EH (cell line): ENCODE measurements around the gene RARS1.

Source experiments
- DNase-seq: peaks from one replicate; pipeline ENCODE4 v3.0.0-alpha.2; 2015; ENCODE audit warnings: low read depth

Gene RARS1

GRCh38 chr5:168486136-168486879 is at the start of gene RARS1:
Gene RARS1, plus strand, starts transcription at chr5:168486471. Its CDS starts 28 bp downstream, at chr5:168486499.
- peak; percentile 94 for DNase-seq

- peak; percentile 15 for DNase-seq
Measured at GRCh38 chr5:168438349-168438748, 47.9 kb upstream of the RARS1 start.

DNA sequence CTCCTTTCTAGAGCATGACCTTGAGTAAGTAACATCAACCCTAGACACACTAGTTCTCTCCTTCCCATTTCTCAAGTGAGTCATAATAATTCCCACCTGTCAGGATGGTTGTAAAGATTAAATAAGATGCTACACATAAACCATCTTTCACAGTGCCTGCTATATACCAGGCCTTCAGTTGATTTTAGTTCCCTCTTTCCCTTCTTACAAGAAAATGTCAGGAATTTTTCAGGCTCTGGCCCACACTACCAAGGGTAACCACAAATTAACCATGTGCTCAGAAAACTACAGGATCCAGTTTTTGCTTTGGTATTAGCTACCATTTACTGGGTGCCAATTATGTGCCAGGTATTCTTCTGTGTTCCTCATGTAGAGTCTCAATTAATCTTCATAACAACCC is 42.7 kb upstream of the RARS1 start:
- DNase-seq: peak; percentile 32

GRCh38 chr5:168443950-168444700 is 42.1 kb upstream of the RARS1 start:
- no peak for DNase-seq

GRCh38 chr5:168446983-168447619 is 39.2 kb upstream of the RARS1 start:
- no peak for DNase-seq

DNA sequence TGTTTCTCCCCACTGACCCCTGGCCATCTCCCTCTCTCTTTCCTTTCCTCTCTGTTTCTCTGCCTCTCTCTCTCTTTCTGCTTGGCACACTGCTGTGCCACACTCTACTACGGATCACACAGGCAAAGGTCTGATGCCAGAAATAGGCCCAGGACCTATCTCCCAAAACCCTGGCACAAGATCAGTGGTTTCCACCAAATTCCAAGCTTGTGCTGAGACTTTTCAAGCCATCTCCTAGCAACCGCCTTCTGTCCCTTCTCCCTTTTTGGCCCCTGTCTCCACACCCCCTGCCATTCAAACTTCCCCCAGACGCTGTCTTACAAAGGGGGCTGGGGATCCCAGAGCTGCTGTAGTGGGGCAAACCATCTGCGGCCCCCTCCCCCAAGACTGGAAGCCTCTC is 38.5 kb upstream of the RARS1 start:
- no peak for DNase-seq

DNA sequence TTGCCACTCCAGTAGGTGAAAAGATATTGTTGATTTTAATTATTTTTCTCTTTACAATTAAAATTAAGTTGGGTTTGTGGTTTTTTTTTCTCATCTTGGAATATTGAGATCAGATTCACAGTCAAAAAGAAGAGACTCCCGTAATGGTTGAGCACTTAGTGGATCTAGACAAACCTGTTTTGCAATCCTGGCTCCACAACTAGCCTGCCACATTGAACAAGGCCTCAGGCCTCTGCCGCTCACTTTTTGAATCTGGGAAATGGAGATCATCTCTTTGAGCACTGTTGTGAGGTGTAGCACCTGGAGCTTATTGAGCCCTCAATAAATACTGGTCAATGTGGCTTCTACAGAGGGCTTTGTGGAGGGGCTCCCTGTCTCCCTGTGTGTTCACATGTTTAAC is 37.1 kb upstream of the RARS1 start:
- DNase-seq: no peak

DNA sequence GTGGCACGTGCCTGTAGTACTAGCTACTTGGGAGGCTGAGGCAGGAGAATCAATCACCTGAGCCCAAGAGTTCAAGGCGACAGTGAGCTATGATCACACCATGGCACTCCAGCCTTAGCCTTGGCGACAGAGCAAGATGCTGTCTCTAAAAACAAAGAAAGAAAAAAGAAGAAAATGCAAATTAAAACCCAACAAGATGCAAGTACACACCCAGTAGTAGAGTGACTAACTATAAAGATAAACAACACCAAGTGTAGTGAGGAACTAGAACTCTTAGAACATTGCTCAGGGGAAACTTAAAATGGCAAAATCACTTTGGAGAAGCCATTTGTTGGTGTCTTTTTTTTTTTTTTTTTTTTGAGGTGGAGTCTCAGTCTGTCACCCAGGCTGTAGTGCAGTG is 34.7 kb upstream of the RARS1 start:
- no peak for DNase-seq

DNA sequence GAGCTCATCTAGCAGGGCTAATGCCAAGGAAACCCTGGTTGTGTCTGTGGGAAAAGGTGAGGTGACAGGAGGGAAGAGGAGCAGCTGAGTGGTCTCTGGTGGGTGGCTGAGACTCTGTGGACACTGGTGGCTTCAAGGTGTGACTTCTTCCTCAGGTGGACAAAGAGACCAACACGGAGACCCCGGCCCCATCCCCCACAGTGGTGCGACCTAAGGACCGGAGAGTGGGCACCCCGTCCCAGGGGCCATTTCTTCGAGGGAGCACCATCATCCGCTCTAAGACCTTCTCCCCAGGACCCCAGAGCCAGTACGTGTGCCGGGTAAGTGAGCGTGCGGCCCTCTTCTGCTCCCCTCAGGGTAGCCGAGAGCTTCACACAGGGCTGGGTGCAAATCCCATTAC is 31.1 kb upstream of the RARS1 start:
- DNase-seq: no peak

- DNase-seq: no peak
Measured at GRCh38 chr5:168457542-168457941, 28.7 kb upstream of the RARS1 start.

DNA sequence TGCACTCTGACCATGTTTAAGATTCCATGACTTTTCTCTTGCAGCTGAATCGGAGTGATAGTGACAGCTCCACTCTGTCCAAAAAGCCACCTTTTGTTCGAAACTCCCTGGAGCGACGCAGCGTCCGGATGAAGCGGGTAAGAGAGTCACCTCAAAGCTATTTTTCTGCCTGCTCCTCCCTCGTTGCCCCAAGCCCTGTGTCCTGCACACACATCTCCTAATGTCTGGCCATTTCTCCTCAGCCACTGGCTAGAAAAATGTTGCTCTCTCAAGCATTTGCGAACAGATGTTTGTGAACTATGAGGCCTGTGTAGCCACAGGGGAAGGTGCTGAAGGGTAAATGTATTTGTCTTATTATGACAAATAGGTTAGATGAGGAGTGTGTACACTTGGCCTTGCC is 25.7 kb upstream of the RARS1 start:
- DNase-seq: no peak

DNA sequence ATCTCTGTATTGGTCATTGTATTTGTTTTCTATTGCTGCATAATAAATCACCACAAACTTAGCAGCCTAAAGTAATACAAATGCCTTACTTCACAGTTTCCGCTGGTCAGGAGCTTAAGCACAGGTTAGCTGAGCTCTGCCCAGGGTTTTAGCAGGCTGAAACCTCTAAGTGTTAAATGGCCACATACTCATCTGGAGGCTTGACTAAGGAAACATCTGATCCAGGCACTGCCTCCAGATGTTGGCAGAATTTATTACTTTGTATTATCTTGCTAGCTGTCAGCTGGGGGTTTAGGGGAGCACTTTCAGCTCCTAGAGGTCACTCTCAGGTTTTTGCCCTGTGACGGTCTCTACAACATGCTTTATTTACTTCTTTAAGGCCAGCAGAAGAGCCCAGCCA is 23.2 kb upstream of the RARS1 start:
- DNase-seq: no peak

- DNase-seq: no peak
Measured at GRCh38 chr5:168464214-168464613, 22.1 kb upstream of the RARS1 start.

DNA sequence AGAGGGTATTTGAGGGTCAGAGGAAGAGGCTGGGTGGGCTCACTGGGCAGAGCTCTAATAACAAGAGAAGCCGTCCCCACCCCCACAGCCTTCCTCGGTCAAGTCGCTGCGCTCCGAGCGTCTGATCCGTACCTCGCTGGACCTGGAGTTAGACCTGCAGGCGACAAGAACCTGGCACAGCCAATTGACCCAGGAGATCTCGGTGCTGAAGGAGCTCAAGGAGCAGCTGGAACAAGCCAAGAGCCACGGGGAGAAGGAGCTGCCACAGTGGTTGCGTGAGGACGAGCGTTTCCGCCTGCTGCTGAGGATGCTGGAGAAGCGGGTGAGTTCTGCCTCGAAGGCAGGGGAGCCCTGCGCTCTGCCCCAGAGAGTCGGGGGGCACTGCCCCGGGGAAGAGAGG is 21.6 kb upstream of the RARS1 start:
- no peak for DNase-seq

GRCh38 chr5:168467755-168468330 is 18.4 kb upstream of the RARS1 start:
- DNase-seq: no peak

GRCh38 chr5:168468836-168469235 is 17.4 kb upstream of the RARS1 start:
- DNase-seq: peak; percentile 90

DNA sequence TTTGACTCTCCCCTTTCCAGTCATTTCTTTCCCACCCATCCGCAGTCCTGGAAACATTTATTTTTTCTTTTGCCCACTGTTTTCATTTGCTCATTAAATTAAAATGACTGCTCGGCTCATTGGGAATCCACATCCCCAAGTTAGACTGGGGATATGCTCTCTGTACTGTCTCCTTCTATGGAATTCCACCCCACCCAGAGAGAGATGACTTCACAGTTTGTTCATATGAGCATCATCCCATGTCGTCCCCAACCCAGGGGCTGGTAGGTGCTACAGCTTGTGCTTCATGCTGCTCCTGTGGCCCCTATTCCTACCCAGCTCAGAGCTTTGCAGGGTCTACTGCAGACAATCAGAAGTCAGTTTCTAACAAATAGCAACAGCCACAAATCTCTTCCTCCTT is 16.5 kb upstream of the RARS1 start:
- peak; percentile 42 for DNase-seq

DNA sequence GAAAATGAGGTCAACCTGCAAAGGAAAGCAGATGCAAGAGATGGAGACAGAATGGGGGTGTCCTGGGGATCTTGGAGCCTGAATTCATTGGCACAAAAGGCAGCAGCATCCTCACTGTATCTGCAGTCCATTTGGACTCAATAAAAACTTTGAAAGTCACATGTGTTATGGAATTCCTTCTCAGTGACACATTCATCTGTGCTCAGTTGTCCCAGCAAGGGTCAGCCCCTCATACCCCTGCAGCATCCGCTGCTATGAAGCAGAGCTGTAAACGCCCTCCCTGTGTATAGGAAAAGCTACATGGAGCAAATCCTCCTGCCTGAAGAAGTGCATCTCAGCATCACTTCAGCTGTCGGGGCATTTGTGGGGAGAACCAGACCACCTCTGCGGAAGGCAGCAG is 14.5 kb upstream of the RARS1 start:
- peak; percentile 86 for DNase-seq

DNA sequence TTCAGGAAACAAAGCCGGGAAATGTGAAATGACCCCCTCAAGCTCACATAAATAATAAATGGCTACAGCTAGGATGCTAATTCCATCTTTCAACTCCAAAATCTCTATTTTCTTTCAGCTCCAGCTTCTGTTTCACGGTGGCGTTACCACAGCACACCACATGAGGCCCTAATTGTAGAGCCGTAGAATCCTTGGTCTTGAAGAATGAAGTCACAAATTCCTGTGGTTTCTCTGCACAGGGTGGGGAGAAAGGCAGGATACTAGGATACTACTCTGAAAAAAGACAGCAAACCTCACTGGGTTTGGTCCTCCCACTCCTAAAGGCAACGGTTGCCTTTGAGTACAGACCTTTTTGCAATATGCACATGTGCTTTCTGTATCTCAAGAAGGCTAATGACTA is 13.9 kb upstream of the RARS1 start:
- peak; percentile 95 for DNase-seq

DNA sequence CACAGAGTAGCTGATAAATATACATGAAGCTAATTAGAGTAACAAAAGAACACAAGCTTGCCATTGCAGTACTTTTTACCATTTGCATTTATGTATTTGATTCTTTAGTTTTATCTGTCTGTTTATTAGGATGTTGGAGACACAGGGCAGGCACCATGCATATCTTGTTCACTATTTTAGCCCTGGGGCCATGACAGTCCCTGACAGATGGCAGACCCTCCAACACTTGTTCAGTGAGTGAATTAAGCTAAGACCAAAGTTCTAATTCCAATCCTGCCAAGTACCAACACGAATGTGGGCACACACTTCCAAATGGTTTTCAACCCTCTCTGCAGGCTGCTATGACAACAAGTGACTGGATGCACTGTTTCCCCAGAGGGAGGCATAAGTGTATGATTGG is 12.0 kb upstream of the RARS1 start:
- DNase-seq: no peak

- peak; percentile 66 for DNase-seq
Measured at GRCh38 chr5:168477060-168477459, 9.2 kb upstream of the RARS1 start.

- DNase-seq: no peak
Measured at GRCh38 chr5:168479166-168479565, 7.1 kb upstream of the RARS1 start.

- DNase-seq: no peak
Measured at GRCh38 chr5:168480601-168481000, 5.7 kb upstream of the RARS1 start.
